Liver (tissue), 9 donors: ENCODE measurements around the gene ZCCHC14. TPM values are rescaled to one million over a fixed set of nuclear protein-coding genes. Genes with fewer than 3 reads are reported as not detected.

Experiments used
- DNase-seq: peaks from one replicate; pipeline ENCODE4 v3.0.0-alpha.2; 2017; ENCODE audit warnings: low spot score
- H3K27ac ChIP-seq, 2 donors: one replicate each; pipeline ENCODE4 v1.7.0; 2013; ENCODE audit warnings: inconsistent platforms in 2 of 2, low read length in 2 of 2, control low read depth in 1 of 2, low read depth in 1 of 2, mild to moderate bottlenecking in 1 of 2
- H3K27me3 ChIP-seq, 4 donors: one replicate each; pipeline versions ENCODE4 v1.6.1 to v1.7.0; 2013; ENCODE audit warnings: low read length in 3 of 4, inconsistent platforms in 1 of 4, mild to moderate bottlenecking in 1 of 4, moderate library complexity in 1 of 4; ENCODE audit not compliant: control insufficient read depth in 4 of 4, insufficient read depth in 4 of 4
- H3K36me3 ChIP-seq, 4 donors: one replicate each; pipeline versions ENCODE4 v1.6.1 to v1.7.0; 2013; ENCODE audit warnings: low read length in 3 of 4, mild to moderate bottlenecking in 3 of 4, low read depth in 1 of 4, moderate library complexity in 1 of 4; ENCODE audit not compliant: control insufficient read depth in 4 of 4, insufficient read depth in 3 of 4
- H3K4me1 ChIP-seq, 4 donors: one replicate each; pipeline versions ENCODE4 v1.6.1 to v1.7.0; 2013; ENCODE audit warnings: low read length in 3 of 4, mild to moderate bottlenecking in 3 of 4, moderate library complexity in 1 of 4; ENCODE audit not compliant: control insufficient read depth in 4 of 4, insufficient read depth in 4 of 4
- H3K4me3 ChIP-seq, 3 donors: one replicate each; pipeline versions ENCODE4 v1.6.1 to v1.7.0; 2013; ENCODE audit warnings: low read length in 3 of 3, control low read depth in 1 of 3, low read depth in 1 of 3, mild to moderate bottlenecking in 1 of 3
- H3K9ac ChIP-seq, 2 donors: one replicate each; pipeline ENCODE4 v1.7.0; 2013; ENCODE audit warnings: low read length in 2 of 2, mild to moderate bottlenecking in 2 of 2, moderate library complexity in 2 of 2, control low read depth in 1 of 2, low read depth in 1 of 2
- H3K9me3 ChIP-seq, 4 donors: one replicate each; pipeline versions ENCODE4 v1.6.1 to v1.7.0; 2013; ENCODE audit warnings: low read length in 3 of 4; ENCODE audit not compliant: control insufficient read depth in 4 of 4
- EGR1 ChIP-seq, 2 donors: IDR thresholded peaks; 2 replicates each; pipeline ENCODE4 v1.6.1; 2016 to 2018; ENCODE audit warnings: antibody characterized with exemption in 2 of 2, low read depth in 2 of 2
- FOXA1 ChIP-seq: IDR thresholded peaks from 2 replicates; pipeline ENCODE4 v1.6.1; 2016; ENCODE audit warnings: antibody characterized with exemption
- FOXA2 ChIP-seq: IDR thresholded peaks from 2 replicates; pipeline ENCODE4 v1.6.1; 2016; ENCODE audit warnings: antibody characterized with exemption
- GABPA ChIP-seq, 2 donors: IDR thresholded peaks in 1 of 2; conservative IDR thresholded peaks in 1 of 2; 2 replicates each; pipeline ENCODE4 v1.6.1; 2016; ENCODE audit warnings: antibody characterized with exemption in 2 of 2, mild to moderate bottlenecking in 1 of 2, moderate library complexity in 1 of 2
- HNF4G ChIP-seq: IDR thresholded peaks from 2 replicates; pipeline ENCODE4 v1.6.1; 2016; ENCODE audit warnings: antibody characterized with exemption
- NR2F2 ChIP-seq: IDR thresholded peaks from 2 replicates; pipeline ENCODE4 v1.6.1; 2016; ENCODE audit warnings: antibody characterized with exemption
- RXRA ChIP-seq, 2 donors: IDR thresholded peaks; 2 replicates each; pipeline ENCODE4 v1.6.1; 2017 to 2018; ENCODE audit warnings: antibody characterized with exemption in 2 of 2, mild to moderate bottlenecking in 1 of 2
- YY1 ChIP-seq: IDR thresholded peaks from 2 replicates; pipeline ENCODE4 v1.6.1; 2016; ENCODE audit warnings: antibody characterized with exemption, mild to moderate bottlenecking
- WGBS: extraction: QIAGEN DNeasy Blood & Tissue Kit; methylation state at CpG from one replicate; pipeline ENCODE4 v1.1.7; 2013; 5-methylcytosine and 5-hydroxymethylcytosine counted together
- polyA plus RNA-seq, 2 donors: library from polyadenylated mRNA; stranded (reverse) in 1 of 2; unstranded in 1 of 2; fragments of 200-250 nt in 1 of 2; fragments of >200 nt in 1 of 2; fragmentation: Nextera tagmentation in 1 of 2; extraction: Ambion mirVana in 1 of 2; gene quantifications; one replicate each; pipeline versions ENCODE4 v1.2.1 to v1.2.3, GENCODE V29; 2013 to 2015
- total RNA-seq, 2 donors: library from RNA; depleted of rRNA; stranded (reverse); fragments of >200 nt; gene quantifications; one replicate each; pipeline ENCODE4 v1.2.3, GENCODE V29; 2014
- TF ChIP-seq, protein P1 (sequence below): IDR thresholded peaks from 2 replicates; pipeline ENCODE4 v1.6.1; 2016; ENCODE audit warnings: antibody characterized with exemption
- TF ChIP-seq, protein P2 (sequence below): IDR thresholded peaks from 2 replicates; pipeline ENCODE4 v1.6.1; 2016; ENCODE audit warnings: antibody characterized with exemption, mild to moderate bottlenecking
- TF ChIP-seq, protein P3 (sequence below): IDR thresholded peaks from 2 replicates; pipeline ENCODE4 v1.6.1; 2016; ENCODE audit warnings: antibody characterized with exemption
- donor health status: healthy.
- donor health status: healthy.
- donor health status: healthy.
- donor health status: healthy.
- donor health status: healthy.

Gene ZCCHC14
- total and polyA plus RNA-seq, 4 donors, result 6.3 to 21.7 (median 8.0) TPM

DNA sequence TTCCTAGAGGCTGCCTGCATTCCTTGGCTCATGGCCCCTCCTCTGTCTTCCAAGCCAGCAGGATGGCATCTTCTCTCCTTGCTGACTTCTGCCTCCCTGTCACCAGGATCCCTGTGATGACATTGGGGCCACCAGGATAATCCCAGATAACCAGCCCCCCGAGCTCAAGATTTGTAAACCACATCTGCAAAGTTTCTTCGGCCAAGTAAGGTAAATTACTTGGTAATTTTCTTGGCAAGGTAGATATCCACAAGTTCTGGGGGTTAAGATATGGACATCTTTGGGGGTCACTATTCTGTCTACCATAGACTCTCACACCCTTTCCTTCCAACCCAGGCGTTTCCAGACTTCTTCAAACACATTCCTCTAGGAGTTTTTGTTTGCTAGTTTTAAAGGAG, 42.6 kb upstream of the ZCCHC14 start:
- DNase-seq, result no peak
- TF ChIP-seq GABPA (IDR thresholded peaks at IDR 0.05 in 1 of 2, conservative IDR thresholded peaks at IDR 0.05 in 1 of 2), result no peak
- no peak for TF ChIP-seq YY1
- TF ChIP-seq, protein P1, sequence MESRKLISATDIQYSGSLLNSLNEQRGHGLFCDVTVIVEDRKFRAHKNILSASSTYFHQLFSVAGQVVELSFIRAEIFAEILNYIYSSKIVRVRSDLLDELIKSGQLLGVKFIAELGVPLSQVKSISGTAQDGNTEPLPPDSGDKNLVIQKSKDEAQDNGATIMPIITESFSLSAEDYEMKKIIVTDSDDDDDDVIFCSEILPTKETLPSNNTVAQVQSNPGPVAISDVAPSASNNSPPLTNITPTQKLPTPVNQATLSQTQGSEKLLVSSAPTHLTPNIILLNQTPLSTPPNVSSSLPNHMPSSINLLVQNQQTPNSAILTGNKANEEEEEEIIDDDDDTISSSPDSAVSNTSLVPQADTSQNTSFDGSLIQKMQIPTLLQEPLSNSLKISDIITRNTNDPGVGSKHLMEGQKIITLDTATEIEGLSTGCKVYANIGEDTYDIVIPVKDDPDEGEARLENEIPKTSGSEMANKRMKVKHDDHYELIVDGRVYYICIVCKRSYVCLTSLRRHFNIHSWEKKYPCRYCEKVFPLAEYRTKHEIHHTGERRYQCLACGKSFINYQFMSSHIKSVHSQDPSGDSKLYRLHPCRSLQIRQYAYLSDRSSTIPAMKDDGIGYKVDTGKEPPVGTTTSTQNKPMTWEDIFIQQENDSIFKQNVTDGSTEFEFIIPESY, result no peak
- no peak for TF ChIP-seq RXRA (IDR thresholded peaks at IDR 0.05)
- TF ChIP-seq, protein P2, sequence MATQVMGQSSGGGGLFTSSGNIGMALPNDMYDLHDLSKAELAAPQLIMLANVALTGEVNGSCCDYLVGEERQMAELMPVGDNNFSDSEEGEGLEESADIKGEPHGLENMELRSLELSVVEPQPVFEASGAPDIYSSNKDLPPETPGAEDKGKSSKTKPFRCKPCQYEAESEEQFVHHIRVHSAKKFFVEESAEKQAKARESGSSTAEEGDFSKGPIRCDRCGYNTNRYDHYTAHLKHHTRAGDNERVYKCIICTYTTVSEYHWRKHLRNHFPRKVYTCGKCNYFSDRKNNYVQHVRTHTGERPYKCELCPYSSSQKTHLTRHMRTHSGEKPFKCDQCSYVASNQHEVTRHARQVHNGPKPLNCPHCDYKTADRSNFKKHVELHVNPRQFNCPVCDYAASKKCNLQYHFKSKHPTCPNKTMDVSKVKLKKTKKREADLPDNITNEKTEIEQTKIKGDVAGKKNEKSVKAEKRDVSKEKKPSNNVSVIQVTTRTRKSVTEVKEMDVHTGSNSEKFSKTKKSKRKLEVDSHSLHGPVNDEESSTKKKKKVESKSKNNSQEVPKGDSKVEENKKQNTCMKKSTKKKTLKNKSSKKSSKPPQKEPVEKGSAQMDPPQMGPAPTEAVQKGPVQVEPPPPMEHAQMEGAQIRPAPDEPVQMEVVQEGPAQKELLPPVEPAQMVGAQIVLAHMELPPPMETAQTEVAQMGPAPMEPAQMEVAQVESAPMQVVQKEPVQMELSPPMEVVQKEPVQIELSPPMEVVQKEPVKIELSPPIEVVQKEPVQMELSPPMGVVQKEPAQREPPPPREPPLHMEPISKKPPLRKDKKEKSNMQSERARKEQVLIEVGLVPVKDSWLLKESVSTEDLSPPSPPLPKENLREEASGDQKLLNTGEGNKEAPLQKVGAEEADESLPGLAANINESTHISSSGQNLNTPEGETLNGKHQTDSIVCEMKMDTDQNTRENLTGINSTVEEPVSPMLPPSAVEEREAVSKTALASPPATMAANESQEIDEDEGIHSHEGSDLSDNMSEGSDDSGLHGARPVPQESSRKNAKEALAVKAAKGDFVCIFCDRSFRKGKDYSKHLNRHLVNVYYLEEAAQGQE, result no peak
- TF ChIP-seq FOXA1, result no peak
- H3K9me3 ChIP-seq, result no peaks in the 10 kb centered on the region
- no peaks in the 10 kb centered on the region for H3K36me3 ChIP-seq
- H3K4me1 ChIP-seq, result peaks cover 0 to 43% (median 10%) of the 10 kb centered on the region in 4 donors
- H3K4me3 ChIP-seq, result no peak overlapping the region
- peak overlapping the region; percentile 82 to 86 for H3K27ac ChIP-seq
- WGBS, result 42% methylated on average over 3 of the region's 3 CpGs
- no peaks in the 10 kb centered on the region for H3K27me3 ChIP-seq
- H3K9ac ChIP-seq, result no peak overlapping the region

DNA sequence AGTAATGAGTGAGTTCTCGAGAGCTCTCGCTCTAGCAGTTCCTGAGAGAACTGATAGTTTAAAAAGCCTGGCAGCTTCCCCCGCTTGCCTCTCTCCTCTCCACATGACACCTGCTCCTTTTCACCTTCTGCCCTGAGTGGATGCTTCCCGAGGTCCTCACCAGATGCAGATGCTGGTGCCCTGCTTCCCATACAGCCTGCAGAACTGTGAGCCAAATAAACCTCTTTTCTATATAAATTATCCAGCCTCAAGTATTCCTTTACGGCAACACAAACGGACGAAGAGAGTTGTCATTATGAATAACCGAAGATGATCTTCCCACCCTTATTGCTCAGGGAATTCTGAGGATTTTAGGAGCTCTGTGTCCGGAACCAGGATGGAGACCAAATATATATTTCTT, 41.9 kb upstream of the ZCCHC14 start:
- 96% methylated on average over 9 of the region's 9 CpGs for WGBS
- no peaks in the 10 kb centered on the region for H3K27me3 ChIP-seq

More for the DNA sequence above, 41.9 kb upstream of the ZCCHC14 start:
- no peak overlapping the region for H3K27ac ChIP-seq
- no peaks in the 10 kb centered on the region for H3K36me3 ChIP-seq
- H3K4me1 ChIP-seq, result peaks cover 0 to 38% (median 8%) of the 10 kb centered on the region in 4 donors
- no peak overlapping the region for H3K9ac ChIP-seq
- H3K4me3 ChIP-seq, result no peak overlapping the region
- no peak for DNase-seq
- H3K9me3 ChIP-seq, result no peaks in the 10 kb centered on the region
- TF ChIP-seq EGR1 (IDR thresholded peaks at IDR 0.05; ENCODE audit: low read depth in 2 of 2) (no peak), FOXA2 (no peak), HNF4G (no peak), NR2F2 (no peak)
- TF ChIP-seq, protein P1, result no peak
- TF ChIP-seq, protein P3, sequence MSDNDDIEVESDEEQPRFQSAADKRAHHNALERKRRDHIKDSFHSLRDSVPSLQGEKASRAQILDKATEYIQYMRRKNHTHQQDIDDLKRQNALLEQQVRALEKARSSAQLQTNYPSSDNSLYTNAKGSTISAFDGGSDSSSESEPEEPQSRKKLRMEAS, result no peak
